ENCODE results near the gene SNUPN. TPM values are rescaled to one million over a fixed set of nuclear protein-coding genes. Genes with fewer than 3 reads are reported as not detected.

Gene SNUPN
- total RNA-seq, 1 donor from 2014 or later, result 20.8 TPM

DNA sequence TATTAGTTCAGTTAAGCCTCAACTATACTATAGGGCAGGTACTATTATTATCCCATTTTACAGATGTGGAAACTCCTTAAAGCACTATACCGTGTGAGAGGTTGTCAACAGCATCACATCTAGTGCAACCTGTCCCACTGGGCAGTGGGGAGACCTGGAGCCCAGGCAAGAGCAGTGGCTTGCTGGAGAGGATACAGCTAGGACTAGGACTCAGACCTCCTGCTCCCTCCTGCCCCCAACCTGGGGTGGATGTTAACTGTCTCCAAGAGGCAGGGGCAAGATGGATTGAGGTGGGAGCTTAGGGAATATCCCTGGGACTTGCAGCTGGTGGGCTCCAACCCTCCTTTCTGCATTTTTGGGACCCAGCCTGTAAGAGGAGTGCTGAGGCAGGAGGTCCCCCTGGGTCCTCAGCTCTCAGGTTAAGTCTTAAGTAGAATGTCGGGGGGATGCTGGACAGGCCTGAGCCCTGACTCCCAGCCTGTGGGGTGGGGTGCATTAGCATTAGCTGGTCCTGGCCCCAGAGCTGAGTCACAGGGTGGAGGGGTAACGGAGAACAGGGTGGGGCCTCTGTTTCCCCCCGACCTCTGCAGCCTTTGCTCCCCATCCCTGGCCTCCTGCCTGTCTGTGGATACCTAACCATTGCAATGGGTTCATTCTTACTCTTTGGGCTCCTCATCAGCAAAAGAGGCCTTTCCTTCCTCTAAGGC, 28.8 kb upstream of the SNUPN start:
- no peak for DNase-seq (ENCODE audit: low spot score)

DNA sequence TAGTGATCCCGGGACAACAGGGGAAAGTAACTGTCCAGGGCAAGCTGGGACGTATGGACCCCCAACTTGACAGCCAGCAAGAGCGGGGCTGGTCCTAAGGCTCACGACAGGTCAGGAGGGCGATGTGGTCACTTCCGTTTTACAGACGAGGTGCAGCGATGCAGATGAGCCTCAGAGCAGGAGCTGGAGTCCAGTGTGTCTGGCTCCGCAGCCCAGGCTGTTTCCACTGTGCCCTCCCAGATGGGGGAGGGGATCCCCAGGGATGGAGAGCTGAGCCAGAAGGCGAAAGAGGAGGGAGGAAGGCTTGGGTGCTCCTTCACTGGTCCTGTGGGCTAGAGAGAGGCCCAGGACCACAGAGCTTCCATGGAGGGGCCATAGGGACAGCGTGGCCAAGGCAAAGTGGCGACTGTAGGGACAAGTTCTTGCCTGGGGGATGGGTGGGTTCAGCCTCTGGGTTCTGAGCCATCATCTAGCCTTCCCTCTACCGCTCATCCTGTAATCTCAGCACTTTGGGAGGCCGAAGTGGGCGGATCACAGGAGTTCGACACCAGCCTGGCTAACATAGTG, 27.9 kb upstream of the SNUPN start:
- DNase-seq (ENCODE audit: low spot score), result no peak

DNA sequence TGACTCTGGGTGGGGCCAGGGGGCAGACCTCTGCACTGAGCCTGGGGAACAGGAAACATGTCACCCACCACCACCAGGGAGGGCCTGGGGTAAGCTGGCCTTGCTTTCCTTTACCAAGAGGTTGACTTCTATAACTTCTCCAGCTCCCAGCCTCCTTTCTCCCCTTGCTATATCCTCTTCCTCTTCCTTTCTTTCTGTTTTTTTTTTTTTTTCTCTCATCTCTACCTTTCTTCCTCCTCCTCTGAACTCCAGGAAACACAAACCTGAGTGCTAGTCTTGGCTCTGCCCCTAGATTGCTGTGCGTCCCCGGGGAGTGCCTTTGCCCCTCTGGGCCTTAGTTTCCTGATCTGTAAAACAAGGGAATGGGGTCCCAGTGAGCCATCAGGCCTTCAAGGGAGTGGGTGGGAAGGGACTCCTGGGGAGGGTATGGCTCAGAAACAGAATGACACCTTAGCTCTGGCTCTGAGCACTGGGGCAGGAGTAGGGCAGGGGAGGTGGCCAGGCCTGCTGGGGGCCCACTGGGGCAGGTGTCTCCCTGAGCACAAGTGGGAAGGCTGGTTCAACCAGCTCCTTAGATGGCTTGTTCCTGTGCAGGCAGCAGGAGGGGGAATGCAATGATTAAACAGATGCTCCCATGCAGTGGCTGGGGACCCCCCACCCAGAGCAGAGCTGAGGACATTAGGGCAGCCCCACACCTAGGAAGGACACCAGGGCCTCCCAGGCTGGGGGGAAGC, 26.5 kb upstream of the SNUPN start:
- no peak for DNase-seq (ENCODE audit: low spot score)

DNA sequence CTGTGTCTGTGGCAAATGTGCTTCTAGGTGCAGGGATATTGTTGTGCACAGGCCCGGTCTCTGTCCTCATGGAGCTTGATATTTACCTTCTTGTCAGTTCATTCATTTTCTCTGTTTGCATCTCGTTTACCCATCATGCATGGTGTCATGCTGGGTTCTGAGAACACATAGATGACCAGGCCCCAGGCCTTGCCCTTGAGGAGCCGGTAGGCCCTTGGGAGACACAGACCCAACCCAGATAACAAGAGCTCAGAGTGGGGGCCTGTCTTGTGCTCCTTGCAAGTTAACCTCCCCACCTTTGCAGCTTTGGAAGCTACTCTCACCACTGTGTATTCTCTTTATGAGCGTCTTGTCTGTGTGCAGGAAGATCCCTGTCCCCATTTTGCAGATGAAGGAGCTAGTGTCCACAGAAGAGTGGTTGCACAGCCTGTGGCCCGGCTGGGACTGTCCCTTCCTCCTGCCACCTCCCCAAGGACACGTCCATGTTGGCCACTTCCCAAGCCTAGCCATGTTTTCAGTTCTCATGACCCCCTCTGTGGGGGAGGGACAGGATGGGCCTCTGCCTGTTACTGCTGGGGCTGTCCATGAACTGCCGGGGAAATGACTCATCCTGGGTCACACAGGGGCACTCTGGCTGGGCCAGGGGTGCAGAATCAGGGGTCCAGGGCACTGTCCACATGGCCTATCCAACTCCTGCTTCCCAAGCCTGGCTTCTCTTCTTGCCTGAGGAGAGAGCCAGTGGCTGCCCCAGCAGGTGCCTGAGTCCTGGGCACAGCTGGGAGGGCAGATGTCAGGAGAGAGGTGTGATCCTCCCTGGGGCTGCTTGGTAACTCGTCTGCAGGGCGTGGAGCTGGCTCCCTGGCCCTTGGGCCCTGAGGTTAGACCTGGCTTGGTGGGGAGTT, 25.6 kb upstream of the SNUPN start:
- no peak for DNase-seq (ENCODE audit: low spot score)

DNA sequence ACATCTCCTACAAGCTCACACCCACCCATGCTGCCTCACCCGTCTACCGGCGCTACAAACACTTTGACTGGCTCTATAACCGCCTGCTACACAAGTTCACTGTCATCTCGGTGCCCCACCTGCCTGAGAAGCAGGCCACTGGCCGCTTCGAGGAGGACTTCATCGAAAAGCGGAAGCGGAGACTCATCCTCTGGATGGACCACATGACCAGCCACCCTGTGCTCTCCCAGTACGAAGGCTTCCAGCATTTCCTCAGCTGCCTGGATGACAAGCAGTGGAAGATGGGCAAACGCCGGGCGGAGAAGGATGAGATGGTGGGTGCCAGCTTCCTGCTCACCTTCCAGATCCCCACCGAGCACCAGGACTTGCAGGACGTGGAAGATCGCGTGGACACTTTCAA, 24.3 kb upstream of the SNUPN start:
- no peak for DNase-seq (ENCODE audit: low spot score)

DNA sequence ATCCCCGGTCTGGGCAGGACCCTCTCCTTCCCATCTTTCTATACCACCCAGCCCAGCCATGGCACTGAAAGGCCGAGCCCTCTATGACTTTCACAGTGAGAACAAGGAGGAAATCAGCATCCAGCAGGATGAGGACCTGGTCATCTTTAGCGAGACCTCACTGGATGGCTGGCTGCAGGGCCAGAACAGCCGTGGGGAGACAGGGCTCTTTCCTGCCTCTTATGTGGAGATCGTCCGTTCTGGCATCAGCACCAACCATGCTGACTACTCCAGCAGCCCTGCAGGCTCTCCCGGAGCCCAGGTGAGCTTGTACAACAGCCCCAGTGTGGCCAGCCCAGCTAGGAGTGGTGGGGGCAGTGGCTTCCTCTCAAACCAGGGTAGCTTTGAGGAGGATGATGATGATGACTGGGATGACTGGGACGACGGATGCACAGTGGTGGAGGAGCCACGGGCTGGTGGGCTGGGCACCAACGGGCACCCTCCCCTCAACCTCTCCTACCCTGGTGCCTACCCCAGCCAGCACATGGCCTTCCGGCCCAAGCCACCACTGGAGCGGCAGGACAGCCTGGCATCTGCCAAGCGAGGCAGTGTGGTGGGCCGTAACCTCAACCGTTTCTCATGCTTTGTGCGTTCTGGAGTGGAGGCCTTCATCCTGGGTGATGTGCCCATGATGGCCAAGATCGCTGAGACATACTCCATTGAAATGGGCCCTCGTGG, 23.7 kb upstream of the SNUPN start:
- DNase-seq (ENCODE audit: low spot score), result no peak

DNA sequence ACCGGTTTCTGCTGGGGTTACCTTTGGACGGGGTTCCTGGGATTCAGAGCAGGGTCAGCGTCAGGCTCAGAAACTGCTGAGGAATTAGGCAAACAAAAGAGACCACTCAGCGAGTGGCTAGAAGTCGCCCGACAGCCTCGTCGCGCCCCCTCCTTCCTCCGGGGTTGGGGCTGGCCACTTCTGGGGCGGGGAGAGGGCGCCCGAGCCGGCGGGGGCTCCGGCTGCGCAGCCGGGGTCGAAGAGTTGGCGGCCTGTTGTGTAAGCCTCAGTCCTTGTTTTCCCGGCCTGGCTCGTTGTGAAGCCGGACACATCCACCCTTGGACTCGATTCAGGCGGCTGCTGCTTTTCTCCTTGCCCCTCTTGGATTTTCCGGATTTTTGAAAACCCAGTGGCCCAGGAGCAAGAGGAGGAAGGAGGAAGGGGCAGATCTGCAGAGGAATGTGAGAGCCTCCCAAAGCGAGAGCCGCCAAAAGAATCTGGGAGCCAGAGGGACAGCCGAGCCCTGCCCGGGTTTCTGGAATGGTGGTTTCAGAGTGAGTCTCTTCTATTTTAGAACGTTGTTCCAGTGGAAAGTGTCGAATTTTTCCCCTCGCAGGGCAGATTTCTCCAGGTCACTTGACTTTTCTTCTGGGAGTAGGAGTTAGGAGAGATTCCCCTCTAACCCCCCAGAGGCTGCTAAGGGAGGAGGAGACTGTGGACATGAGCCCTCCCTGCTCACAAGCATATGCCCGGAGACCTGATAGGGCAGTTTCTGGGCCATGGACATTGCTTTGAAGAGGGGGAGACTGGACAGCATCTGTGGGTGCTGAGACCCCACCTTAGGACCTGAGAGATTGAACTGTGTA, 22.9 kb upstream of the SNUPN start:
- peak; percentile 59 for DNase-seq (ENCODE audit: low spot score)

DNA sequence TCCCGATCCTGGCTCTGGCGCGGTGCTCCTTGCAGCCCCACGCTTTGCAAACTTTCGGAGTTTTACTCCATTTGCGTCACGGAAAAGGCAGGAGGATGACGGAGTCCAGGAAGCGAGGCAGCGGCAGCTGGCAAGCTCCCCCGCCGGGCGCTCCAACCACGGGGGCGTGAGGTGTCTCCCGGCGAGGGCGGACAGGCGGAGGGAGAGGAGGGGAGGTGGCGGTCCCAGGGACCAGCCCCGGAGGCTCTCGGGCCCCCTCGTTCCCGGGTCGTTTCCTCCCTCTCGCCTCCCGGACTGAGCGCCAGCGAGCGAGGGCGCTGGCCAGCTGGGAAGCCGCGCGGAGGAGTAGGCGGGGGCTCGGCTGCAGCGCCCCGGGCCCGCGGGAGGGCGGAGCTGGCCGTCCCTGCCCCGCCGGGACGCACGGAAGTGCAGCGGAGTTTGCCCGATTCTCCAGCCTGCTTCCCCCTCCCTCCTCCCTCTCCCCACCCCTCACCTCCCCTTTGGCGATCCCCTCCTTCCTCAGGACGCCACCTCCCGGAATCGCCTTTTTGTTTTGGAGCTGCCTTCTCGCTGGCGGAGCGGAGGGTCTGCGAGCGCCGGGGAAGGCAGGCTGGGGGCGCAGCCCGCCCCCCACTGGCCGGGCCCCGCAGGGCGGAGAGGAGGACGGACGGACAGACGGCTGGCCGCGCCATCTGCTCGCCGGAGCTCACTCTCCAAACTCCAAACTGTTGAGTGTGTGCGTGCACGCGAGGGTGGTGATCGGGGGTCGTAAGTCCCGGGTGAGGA, 22.0 kb upstream of the SNUPN start, which contains the start of gene SNX33:
Gene SNX33, plus strand, starts transcription at position 543 of the 786 bp plus-strand sequence. CDS start 1,191 bp downstream, outside the sequence.
- peak; percentile 86 for DNase-seq (ENCODE audit: low spot score)

DNA sequence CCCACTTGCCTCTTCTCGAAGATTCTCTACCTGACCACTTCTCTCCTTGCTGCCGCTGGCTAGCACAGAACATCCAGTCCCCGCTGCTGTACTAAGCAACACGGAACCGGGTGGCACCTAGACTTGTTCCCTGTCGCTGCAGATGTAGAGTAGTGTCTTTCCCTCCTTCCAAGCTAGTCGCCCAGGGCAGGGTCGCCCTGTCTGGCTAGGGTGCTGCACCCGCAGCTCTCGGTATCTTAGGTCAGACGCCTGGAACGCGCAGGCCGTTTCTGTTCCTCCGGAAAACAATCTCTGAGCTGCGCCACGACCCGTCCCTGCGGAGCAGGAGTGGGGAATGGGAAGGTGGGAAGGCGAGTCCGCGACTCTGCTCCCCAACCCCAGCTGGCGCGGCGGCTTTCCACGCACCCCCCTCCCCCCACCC, 21.4 kb upstream of the SNUPN start:
- no peak for DNase-seq (ENCODE audit: low spot score)

DNA sequence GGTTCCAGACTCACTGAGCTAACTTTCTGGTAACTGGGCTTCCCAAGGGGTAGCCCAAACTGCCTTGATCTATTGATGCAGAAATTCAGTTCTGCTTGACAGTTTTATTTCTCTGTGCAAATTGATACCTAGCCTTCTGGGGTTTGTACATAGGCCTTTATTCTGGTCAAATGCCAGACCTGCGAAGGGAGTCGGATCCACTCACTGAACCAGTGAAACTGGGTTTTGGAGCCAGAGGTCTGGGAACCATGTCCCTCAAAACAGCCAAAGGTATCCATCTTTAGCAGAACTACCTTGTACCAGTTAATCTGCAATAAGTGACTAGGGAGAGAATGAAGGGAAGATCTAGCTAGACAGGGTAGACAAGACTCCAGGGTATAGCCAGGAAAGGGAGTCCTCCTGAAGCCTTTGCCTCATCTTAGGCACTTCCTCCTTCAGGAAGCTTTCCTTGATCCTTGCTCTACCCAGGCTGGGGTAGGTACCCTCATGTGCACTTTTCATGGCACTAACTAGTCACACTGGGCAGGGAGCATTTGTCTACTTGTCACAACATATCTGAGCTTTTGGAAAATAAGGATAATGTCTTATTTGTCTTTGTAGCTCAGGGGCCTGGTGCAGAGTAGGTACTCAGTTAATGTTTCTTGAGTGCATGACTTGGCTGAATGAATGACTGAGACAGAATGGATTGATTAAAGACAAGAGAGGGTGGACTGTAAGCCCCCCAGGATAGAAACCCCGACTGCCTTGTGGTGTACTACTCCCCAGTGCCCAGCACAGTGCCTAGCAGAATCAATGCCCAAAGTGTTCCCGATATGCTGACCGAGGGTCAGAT, 20.8 kb upstream of the SNUPN start:
- DNase-seq (ENCODE audit: low spot score), result no peak

DNA sequence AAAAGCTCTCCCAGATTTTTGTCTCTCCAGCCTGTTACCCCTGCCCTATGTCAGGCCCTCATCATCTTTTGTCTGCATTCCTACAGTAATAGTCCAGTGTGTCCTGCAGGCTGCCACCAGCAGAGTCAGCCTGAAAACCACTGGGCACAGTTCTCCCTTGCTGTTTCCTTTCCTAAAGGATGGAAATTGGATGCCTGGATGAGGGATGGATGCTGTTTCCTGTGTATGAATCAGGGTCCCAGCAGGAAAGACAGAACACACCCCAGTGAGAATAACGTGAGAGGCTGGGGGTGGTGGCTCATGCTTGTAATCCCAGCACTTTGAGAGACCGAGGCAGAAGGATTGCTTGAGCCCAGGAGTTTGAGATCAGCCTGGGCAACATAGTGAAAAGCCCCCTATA, 18.9 kb upstream of the SNUPN start:
- DNase-seq (ENCODE audit: low spot score), result no peak

DNA sequence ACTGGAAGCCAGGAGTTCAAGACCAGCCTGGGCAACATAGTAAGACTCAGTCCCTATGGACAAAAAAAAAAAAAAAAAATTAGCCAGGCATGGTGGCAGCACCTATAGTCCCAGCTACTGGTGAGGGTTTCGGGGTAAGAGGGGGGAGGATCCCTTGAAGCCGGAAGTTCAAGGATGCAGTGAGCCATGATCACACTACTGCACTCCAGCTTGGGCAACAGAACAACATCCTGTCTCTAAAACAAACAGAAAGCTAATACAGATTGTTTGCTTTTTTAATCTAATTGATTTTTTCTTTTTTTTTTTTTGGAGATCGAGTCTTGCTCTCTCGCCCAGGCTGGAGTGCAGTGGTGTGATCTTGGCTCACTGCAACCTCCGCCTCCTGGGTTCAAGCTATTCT, 16.1 kb upstream of the SNUPN start:
- DNase-seq (ENCODE audit: low spot score), result no peak

DNA sequence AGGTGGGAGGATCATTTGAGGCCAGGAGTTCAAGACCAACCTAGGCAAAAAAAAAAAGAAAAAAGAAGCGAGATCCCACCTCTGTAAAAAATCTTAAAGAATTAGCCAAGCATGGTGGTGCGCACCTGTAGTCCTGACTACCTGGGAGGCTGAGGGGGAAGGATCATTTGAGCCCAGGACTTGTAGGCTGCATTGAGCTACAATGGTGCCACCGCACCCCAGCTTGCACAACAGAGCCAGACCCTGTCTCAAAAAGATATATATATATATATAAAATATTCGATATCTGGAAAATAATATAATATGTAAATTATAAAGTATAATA, 15.6 kb upstream of the SNUPN start:
- no peak for DNase-seq (ENCODE audit: low spot score)

DNA sequence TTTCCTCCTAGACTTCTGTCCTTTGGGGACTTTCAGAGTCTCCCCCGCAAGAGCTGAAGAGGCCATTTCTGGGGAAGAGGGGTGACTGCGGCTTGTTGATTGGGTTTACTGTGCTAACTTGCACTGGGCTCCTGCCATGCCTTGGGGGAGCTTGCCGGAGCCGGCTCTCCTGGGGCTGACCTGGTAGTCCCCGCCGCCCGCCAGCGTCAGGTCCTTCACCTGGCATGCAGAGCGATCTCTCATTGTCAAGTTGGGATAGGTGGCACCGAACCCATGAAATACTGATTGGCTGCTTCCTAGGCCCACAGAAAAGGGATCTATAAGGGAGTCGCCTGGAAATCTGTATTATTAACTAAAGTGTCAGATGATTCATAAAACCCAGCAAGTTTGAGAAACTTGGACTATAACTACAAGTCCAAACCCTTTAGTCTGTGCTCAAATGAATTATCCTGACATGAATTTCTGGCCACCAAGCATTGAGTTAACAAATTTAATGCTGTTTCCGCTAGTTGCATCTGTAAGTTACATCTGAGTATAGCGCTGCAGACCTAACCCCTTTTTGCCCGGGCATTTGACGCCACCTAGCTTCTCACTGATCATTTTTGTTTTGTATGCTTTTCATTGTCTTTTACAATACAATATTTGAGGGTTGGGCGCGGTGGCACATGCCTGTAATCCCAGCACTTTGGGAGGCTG, 15.1 kb upstream of the SNUPN start:
- DNase-seq (ENCODE audit: low spot score), result no peak

DNA sequence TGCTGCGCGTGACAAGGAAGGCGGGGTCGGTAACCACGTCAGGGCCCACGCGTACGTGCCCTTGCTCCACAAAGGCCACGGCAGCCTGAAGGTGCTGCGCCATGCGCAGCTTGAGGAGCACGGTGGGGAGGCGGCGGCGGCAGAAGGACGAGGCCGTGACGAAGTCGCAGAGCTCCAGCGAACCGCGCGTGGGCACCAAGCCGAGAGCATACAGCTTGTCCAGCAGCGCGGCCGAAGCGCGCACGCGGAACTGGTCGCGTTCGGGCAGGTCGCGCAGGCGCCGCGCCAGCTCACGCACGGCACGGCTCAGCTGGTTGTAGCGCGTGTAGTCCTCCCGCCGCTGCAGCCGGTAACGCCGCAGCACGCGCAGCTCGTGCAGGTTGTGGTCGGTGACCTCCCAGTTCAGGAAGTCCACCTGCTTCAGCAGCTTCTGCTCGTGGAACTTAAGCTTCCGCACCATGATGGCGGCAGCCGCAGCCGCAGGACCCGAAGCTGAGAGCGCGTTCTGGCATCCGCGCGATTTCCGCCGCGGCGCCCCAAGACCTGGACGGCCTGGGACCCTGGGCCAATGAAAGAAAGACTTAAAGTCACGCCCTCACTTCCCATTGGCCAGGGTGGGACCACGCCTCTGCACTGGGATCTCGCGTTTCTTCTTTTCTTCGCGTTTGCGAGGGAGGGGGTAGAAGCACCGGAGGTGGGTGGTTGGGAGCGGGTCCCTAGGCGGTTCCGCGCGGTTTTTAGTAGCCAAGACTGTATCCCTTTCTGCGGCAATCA, 14.4 kb upstream of the SNUPN start, which contains the start of gene IMP3:
Gene IMP3, minus strand, starts transcription at position 516 of the 774 bp plus-strand sequence. Its CDS starts 56 bp downstream, at position 460.
- DNase-seq (ENCODE audit: low spot score), result peak; percentile 97

DNA sequence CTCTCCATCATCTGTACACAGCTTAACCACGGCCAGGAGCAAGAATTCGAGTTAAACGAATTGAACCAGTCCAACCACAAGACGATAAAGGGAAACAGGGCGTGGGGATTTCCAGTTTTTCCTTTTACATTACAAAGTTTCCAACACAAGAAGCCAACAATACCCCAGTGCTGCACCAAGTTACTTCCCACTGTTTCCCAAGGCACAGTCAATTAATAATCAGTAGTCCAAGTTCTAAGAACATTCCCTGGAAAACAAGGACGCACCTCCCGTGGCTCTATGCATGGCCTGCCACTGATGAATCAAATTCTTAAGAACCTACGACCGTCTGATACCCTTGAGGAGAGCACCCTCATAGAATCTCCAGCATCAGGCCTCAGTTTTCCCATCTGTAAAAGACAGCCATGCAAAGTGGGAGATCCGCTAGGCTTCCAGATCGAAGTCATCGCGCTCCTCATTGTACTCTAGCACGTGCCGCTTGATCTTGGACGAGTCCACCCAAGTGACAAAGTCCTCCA, 13.7 kb upstream of the SNUPN start:
- no peak for DNase-seq (ENCODE audit: low spot score)

All from ureter (tissue), 1 donor.